Hypothalamus (tissue), 51 donors: ENCODE data around the gene SIAH3.

ENCODE experiments used
- DNase-seq, 51 donors: peaks; one replicate each; lab custom pipeline; 2025; lab: John Stamatoyannopoulos, UW

SIAH3 gene

DNA sequence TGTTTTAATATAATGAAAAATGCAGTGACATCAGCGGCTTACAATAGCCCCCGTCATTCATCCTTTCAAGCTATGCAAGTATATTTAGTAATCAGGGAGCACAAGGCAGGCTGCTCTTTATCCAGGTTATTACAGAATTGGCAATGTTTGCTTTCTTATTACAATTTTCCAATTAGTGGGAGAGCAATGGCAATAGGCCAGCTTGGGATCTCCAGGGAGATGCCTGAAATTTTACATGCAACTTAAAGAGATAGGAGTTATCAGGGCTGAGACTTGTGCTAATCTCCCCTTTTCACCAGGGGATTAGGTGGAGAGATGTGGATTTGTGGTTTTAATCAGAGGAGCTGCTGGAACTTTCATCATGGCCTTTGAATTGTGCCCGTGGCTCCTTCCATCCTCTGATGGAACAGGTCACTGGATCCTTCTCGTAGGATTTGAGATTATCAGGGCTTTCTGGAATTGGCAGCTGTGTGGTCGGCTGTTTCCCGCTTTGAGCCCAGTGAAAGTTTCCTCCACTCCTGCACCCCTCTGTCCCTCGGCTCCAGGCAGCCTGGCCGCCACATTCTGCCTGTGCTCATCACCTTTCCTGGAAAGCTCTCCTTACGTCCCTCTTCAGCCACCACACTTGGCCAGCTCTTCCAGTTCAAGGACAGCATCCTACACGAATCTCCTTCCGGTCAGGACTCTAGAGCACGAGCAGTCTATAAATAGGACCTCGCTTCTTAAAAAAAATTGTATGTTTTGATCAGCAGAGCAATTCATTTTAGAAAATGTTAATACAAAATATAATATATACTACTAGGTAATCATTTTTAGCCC is 102.4 kb downstream of the SIAH3 start:
- DNase-seq, result no peak

DNA sequence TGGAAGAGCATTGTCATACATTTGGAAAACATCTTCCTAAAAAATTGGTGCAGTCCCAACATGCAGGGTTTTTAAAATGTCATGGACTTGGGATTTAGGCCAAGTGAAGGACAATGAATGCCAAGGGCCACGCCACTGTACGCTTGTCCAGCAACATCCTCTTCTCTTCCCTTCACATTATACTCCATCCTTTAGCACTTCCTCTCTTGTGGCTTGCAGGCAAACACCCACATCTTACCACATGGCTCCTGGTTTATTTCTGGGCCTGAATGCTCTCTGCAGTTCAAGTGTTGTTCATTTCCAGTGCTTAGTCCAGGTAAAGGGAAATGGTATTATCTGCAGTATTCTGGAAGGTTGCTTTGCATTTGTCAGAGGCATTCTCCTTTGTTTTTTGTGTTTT is 104.5 kb downstream of the SIAH3 start:
- DNase-seq, result peak in 1 of 51 donors; percentile 2

DNA sequence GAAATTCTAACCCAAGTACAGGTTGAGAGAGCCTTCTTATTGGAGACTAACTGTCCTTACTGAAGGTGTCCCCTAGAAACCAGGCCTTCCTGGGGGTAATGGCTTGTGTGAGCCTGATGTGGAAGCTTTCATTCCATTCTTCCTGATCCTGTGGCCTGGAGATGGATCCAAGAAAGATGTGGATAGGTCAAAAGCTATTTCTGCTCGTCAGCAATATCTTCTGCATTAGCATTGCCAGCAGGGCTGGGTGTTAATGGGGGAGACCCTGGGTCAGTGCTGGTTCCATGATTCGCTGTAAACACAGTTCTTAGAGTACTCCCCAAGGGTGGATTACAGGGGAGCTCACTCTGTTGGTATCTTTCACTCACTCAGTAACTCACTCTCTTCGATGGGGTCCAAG is 106.6 kb downstream of the SIAH3 start:
- DNase-seq, result no peak

DNA sequence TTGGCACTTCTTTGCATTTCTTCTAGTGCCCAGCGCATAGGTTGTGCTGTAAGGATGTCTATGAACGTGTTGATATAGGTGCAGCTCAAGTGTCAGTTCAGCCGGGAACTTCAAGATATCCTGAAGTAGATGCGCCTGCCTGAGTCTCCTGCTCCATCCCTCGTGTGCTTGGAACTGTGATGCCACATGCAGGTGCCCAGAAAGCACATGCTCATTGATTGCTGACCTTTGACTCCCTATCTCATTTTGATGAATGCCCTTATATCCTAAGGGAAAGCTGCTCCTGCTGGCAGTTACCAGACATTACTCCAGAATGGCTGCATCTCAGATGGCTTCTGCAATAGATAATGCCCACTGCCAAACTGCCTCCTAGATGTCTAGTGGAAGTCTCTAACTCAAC is 108.6 kb downstream of the SIAH3 start:
- DNase-seq, result no peak

DNA sequence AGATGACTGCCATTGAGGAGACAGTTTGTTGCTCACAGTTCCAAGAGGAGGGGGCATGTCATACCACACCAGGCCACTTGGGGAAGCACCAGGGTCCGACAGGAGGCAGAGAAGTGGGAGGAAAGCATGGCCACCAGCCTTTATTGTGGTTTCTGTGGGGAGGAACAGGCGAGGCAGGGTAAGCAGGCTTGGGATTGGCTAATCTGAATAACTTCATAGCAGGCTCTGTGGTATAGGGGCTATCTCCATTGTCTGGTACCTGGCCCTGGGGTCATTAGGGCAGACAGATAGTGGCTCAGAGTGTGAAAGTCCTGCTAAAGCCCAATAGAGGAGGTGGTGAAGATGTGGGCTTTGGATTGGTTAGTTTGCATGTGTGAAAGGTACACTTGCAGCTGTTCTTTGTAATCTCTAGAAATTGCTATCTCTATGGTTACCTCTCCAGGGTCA is 114.0 kb downstream of the SIAH3 start:
- DNase-seq, result no peak

DNA sequence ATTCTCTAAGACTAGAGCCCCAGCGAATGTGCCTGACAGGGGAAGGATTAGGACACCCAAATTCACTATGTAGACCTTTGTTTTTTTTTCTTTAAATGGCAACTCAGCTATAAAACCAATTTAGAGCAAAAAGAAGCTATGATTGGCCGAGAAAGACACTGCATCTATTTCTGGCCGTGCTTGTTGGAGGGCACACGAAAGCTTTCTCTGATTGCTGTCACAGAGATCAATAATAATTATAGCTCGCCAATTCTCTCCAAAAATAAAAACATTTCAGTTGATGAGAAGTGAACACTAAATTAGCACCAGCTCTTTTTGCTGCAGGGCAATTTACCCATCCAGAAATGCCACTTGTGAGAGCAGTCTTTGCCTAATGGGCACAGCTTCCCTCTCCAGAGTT is 118.2 kb downstream of the SIAH3 start:
- no peak for DNase-seq

DNA sequence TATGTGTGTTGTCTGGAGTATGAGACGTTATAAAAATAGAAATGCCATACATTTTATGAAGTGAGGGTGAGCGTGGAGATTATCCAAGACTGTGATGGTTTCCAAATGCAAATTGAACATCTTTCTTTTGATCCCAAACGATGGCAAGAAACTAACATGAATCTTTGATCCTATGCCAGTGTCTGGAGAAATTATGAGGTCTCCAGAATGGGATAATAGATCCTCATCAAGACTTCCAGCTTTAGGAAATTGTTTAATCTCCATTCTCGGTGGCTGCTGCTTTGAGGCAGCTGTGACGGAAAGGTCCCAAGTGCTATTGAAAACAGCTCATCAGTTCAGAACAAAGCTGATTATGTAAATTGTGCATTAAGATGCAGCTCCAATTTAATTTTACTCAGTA is 118.6 kb downstream of the SIAH3 start:
- no peak for DNase-seq

DNA sequence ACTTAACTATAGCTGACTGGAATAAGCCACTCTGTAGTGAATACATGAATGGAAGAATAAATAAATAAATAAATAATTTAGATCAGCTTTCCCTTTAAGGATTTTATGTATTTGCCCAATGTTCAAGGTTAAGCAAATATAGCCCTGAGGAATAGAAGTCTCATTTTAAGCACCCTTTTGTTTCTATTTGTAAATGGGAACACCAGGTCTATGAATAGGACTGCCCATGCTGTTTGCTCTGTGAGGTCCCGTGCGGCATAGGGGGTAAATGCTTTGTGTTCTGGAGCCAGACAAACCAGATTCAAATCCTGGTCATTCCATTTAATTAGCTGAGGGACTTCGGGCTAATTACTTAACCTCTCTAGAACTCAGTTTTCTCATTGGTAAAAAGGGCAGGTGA is 120.1 kb downstream of the SIAH3 start:
- no peak for DNase-seq

DNA sequence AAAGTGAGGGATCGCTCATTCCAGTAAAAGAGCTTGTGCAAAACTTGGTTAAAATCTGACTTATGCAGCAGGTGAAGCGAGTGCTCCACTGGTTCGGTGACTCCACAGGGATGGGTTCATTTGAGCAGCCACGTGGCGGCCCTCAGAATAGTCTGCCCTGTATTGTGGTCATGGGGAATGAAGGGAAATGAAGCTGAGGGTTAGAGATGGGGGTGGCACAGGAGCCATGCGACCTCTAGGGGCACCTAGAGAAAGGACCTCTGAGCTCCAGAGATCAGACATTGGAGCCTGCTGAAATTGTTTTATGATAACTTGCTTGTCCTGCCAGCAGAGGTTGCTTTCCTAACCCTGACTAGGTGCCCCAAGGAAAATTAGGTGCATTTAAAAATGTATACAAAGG is 122.8 kb downstream of the SIAH3 start:
- DNase-seq, result no peak
